K562 (cell line): ENCODE measurements around the gene MLLT3. TPM values are rescaled to one million over a fixed set of nuclear protein-coding genes. Genes with fewer than 3 reads are reported as not detected.

Source experiments
- ATAC-seq: fragments of 200-7000 bp; cut with Tn5 transposase; 3 replicates; pipeline ENCODE4 v1.9.1; 2020; ENCODE audit warnings: moderate library complexity
- BruUV-seq: library from RNA; stranded (reverse); fragments of 400-500 nt; replicated peaks from 2 replicates; lab custom pipeline; 2021; lab: Mats Ljungman, UMichigan
- CTCF ChIA-PET: fragments of 300-600 bp; formaldehyde crosslinking; extraction: SDS; loops from one replicate; lab custom pipeline; 2021; ENCODE audit warnings: low intra/inter-chr PET ratio; lab: Yijun Ruan, JAX
- POLR2A ChIA-PET: fragments of 300-600, 350-650 bp; sonication (Branson Sonifier 250); formaldehyde crosslinking; extraction: SDS; loops from one replicate; lab custom pipeline; 2021; ENCODE audit warnings: antibody characterized with exemption, inconsistent platforms; lab: Yijun Ruan, JAX
- DNase-seq, 4 experiments: peaks; one replicate each; pipeline versions ENCODE4 v3.0.0 to v3.0.0-alpha.2; 2011 to 2018; ENCODE audit warnings: low spot score in 3 of 4, mixed read lengths in 3 of 4; ENCODE audit errors: extremely low read depth in 1 of 4
- FAIRE-seq: peaks from 2 replicates; lab custom pipeline; 2011; peaks lifted over from hg19 to GRCh38; lab: Jason Lieb, UNC
- H2AFZ ChIP-seq: 2 replicates; pipeline ENCODE4 v1.6.0; 2011; ENCODE audit warnings: low read depth, low read length, control low read depth, inconsistent platforms
- H3K27ac ChIP-seq: fragments of 200-600 bp; 3 replicates; pipeline ENCODE4 v1.8.0; 2011; ENCODE audit warnings: low read depth, mild to moderate bottlenecking, control low read depth, inconsistent platforms, low read length, moderate library complexity, mixed read lengths; ENCODE audit errors: extremely low read depth
- H3K27me3 ChIP-seq, 2 experiments: fragments of 300-600 bp in 1 of 2; 2 replicates in 1 of 2; 3 replicates in 1 of 2; pipeline versions ENCODE4 v1.6.0 to v1.8.0; 2011; ENCODE audit warnings: inconsistent platforms in 2 of 2, low read length in 2 of 2, mild to moderate bottlenecking in 1 of 2, mixed read lengths in 1 of 2, moderate library complexity in 1 of 2; ENCODE audit not compliant: control insufficient read depth in 2 of 2, insufficient read depth in 2 of 2
- H3K36me3 ChIP-seq: fragments of 300-600 bp; 3 replicates; pipeline ENCODE4 v1.8.0; 2011; ENCODE audit warnings: mild to moderate bottlenecking, low read length, inconsistent platforms; ENCODE audit not compliant: control insufficient read depth, insufficient read depth
- H3K4me1 ChIP-seq, 2 experiments: fragments of 200-600 bp in 1 of 2; replicated peaks in 1 of 2; 2 replicates in 1 of 2; 3 replicates in 1 of 2; pipeline versions ENCODE4 v1.5.1 to v1.8.0; 2011; ENCODE audit warnings: inconsistent platforms in 2 of 2, low read length in 2 of 2, mild to moderate bottlenecking in 1 of 2, mixed read lengths in 1 of 2, moderate library complexity in 1 of 2; ENCODE audit not compliant: control insufficient read depth in 2 of 2, insufficient read depth in 2 of 2
- H3K4me2 ChIP-seq: 2 replicates; pipeline ENCODE4 v1.6.1; 2011; ENCODE audit warnings: low read length, control low read depth, inconsistent platforms, mixed read lengths; ENCODE audit not compliant: insufficient read depth
- H3K4me3 ChIP-seq: fragments of 200-600 bp; sonication (generic), shearing (Covaris generic); 2 replicates; pipeline ENCODE4 v1.5.1; 2016; ENCODE audit warnings: control low read depth, inconsistent platforms
- H3K79me2 ChIP-seq: fragments of 200-600 bp; 3 replicates; pipeline ENCODE4 v1.8.0; 2011; ENCODE audit warnings: low read length, inconsistent platforms; ENCODE audit not compliant: control insufficient read depth, insufficient read depth
- H3K9ac ChIP-seq, 2 experiments: 2 replicates each; pipeline versions ENCODE4 v1.6.0 to v1.6.1; 2011; ENCODE audit warnings: low read depth in 2 of 2, low read length in 2 of 2, control low read depth in 1 of 2, inconsistent platforms in 1 of 2, mild to moderate bottlenecking in 1 of 2, mixed read lengths in 1 of 2; ENCODE audit not compliant: insufficient read depth in 1 of 2
- H3K9me1 ChIP-seq: one replicate; pipeline ENCODE4 v1.6.0; 2011; ENCODE audit warnings: inconsistent platforms, mild to moderate bottlenecking, low read length, moderate library complexity; ENCODE audit not compliant: control insufficient read depth, insufficient read depth
- H3K9me3 ChIP-seq: replicated peaks from 2 replicates; pipeline ENCODE4 v1.5.1; 2011; ENCODE audit warnings: low read depth, low read length, inconsistent platforms; ENCODE audit not compliant: control insufficient read depth, insufficient read depth
- H4K20me1 ChIP-seq: replicated peaks from 2 replicates; pipeline ENCODE4 v1.6.1; 2011; ENCODE audit warnings: low read length, inconsistent platforms, mixed read lengths; ENCODE audit not compliant: control insufficient read depth, insufficient read depth
- ETS2 ChIP-seq: IDR thresholded peaks from 2 replicates; pipeline ENCODE4 v1.6.1; 2016; ENCODE audit warnings: borderline replicate concordance, missing genetic modification characterization, mild to moderate bottlenecking, moderate library complexity, missing compliant biosample characterization; ENCODE audit not compliant: poor library complexity, severe bottlenecking
- GTF2F1 ChIP-seq: IDR thresholded peaks from 2 replicates; pipeline ENCODE4 v1.6.1; 2011; ENCODE audit warnings: low read depth, low read length, improper control_type of control experiment
- U2AF1 ChIP-seq: fragments of 200-400 bp; formaldehyde crosslinking; optimal IDR thresholded peaks from 2 replicates; pipeline ENCODE3; 2017; ENCODE audit warnings: mild to moderate bottlenecking, low read depth, low read length, moderate library complexity
- ZNF785 ChIP-seq: fragments of 250-450 bp; sonication (Bioruptor Pico); IDR thresholded peaks from 2 replicates; pipeline ENCODE4 v1.4.0; 2020; ENCODE audit warnings: mild to moderate bottlenecking
- ZNF79 ChIP-seq: fragments of 250-450 bp; sonication (Bioruptor Pico); IDR thresholded peaks from 2 replicates; pipeline ENCODE4 v1.4.0; 2020; ENCODE audit warnings: low read depth, mild to moderate bottlenecking, moderate library complexity
- WGBS: fragments of 100-300 bp; shearing (Covaris generic); methylation state at CpG from one replicate; pipeline ENCODE4 v1.1.6; 2016; ENCODE audit warnings: low coverage, mixed read lengths; ENCODE audit not compliant: insufficient coverage; ENCODE audit errors: missing lambda C conversion rate; 5-methylcytosine and 5-hydroxymethylcytosine counted together
- in situ Hi-C: fragments of 300-500 bp; cut with MboI; formaldehyde crosslinking; loops from 4 replicates; pipeline ENCODE4 v1.15.0; 2018; ENCODE audit warnings: inconsistent platforms, mixed read lengths
- intact Hi-C: fragments of 100-400 bp; cut with micrococcal nuclease; formaldehyde crosslinking; loops from 2 replicates; pipeline ENCODE4 v1.14.2; 2022
- polyA plus RNA-seq, 8 experiments: library from polyadenylated mRNA; depleted of rRNA in 4 of 8; stranded (reverse) in 5 of 8; unstranded in 3 of 8; fragments of >200 nt; fragmentation: Nextera tagmentation in 2 of 8; fragmentation: Illumina TruSeq in 1 of 8; extraction: Ambion mirVana in 2 of 8; extraction: Trizol in 1 of 8; gene quantifications; 2 replicates each; pipeline versions ENCODE4 v1.2.1 to v1.2.3, GENCODE V29; 2011 to 2014; ENCODE audit warnings: inconsistent platforms in 1 of 8, missing spikeins in 1 of 8
- total RNA-seq, 7 experiments: library from RNA; depleted of rRNA in 6 of 7; stranded (reverse); fragments of >200 nt in 6 of 7; fragmentation: Illumina TruSeq in 2 of 7; extraction: Trizol in 2 of 7; gene quantifications; 2 replicates each; pipeline versions ENCODE4 v1.2.1 to v1.2.3, GENCODE V29; 2011 to 2021; ENCODE audit warnings: low replicate concordance in 1 of 7
- TF ChIP-seq, protein P1 (sequence below): fragments of 450-650 bp; IDR thresholded peaks from 2 replicates; pipeline ENCODE4 v1.6.1; 2017; ENCODE audit warnings: antibody characterized with exemption, mild to moderate bottlenecking

MLLT3 gene
- total and polyA plus RNA-seq, 9 of the 15 experiments (the other 6 are each of a cell fraction or from before 2014, with no cell fraction given): 0.07 to 0.42 (median 0.22) TPM; not detected in 4

DNA sequence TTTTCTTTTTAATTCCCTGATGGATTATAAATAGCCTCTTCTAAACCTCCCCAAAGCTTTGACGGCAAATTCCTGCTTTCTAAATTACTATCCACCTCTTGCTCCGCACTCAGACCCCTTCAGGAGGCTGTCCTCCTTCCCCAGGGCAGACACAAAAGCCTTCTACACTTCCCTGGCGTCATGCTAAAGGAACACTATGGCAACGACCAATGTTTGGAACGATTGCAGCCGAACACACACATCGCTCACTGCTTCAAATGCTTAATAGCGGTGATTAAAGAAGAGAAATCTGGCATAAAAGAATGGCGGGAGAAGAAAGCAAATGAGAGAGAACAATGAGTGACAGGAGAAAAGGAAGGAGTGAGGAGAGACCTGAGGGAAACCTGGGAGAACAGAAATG lies 297.3 kb downstream of the MLLT3 start:
- Histone ChIP-seq H3K9ac (no peak overlapping the region), H3K4me3 (no peak overlapping the region), H3K9me3 (no peaks in the 10 kb centered on the region), H3K27ac (no peak overlapping the region), H3K27me3 (no peaks in the 10 kb centered on the region)
- no TSS peak for BruUV-seq
- TF ChIP-seq, protein P1, sequence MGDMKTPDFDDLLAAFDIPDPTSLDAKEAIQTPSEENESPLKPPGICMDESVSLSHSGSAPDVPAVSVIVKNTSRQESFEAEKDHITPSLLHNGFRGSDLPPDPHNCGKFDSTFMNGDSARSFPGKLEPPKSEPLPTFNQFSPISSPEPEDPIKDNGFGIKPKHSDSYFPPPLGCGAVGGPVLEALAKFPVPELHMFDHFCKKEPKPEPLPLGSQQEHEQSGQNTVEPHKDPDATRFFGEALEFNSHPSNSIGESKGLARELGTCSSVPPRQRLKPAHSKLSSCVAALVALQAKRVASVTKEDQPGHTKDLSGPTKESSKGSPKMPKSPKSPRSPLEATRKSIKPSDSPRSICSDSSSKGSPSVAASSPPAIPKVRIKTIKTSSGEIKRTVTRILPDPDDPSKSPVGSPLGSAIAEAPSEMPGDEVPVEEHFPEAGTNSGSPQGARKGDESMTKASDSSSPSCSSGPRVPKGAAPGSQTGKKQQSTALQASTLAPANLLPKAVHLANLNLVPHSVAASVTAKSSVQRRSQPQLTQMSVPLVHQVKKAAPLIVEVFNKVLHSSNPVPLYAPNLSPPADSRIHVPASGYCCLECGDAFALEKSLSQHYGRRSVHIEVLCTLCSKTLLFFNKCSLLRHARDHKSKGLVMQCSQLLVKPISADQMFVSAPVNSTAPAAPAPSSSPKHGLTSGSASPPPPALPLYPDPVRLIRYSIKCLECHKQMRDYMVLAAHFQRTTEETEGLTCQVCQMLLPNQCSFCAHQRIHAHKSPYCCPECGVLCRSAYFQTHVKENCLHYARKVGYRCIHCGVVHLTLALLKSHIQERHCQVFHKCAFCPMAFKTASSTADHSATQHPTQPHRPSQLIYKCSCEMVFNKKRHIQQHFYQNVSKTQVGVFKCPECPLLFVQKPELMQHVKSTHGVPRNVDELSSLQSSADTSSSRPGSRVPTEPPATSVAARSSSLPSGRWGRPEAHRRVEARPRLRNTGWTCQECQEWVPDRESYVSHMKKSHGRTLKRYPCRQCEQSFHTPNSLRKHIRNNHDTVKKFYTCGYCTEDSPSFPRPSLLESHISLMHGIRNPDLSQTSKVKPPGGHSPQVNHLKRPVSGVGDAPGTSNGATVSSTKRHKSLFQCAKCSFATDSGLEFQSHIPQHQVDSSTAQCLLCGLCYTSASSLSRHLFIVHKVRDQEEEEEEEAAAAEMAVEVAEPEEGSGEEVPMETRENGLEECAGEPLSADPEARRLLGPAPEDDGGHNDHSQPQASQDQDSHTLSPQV: no peak
- TF ChIP-seq ZNF785 (CRISPR knock-in tag) (no peak), U2AF1 (no peak), ETS2 (tag) (no peak), GTF2F1 (no peak), ZNF79 (no peak)
- TF ChIP-seq, all 486 proteins: peak for 0
- ChIA-PET POLR2A (no interaction called here), CTCF (no interaction called here)
- no peak overlapping the region for H3K4me2 ChIP-seq
- no peaks in the 10 kb centered on the region for H3K79me2 ChIP-seq
- H3K36me3 ChIP-seq: no peaks in the 10 kb centered on the region
- no peak for ATAC-seq
- intact Hi-C loops (no loop called here), in situ Hi-C loops (no loop called here)
- no peak overlapping the region for H2AFZ ChIP-seq
- no peak for FAIRE-seq
- H3K9me1 ChIP-seq: no peaks in the 10 kb centered on the region
- no peak for DNase-seq
- 0% methylated on average over 9 of the region's 9 CpGs for WGBS
- H3K4me1 ChIP-seq: no peaks in the 10 kb centered on the region
- no peaks in the 10 kb centered on the region for H4K20me1 ChIP-seq
